ENCODE data around the gene MRPL21. TPM values are rescaled to one million over a fixed set of nuclear protein-coding genes. Genes with fewer than 3 reads are reported as not detected.

MRPL21 gene
- total and polyA plus RNA-seq, 2 of the 8 experiments (the other 6 are each of a cell fraction or from before 2014, with no cell fraction given): 102 to 107 TPM

GRCh38 chr11:68946416-68947090, 42.9 kb upstream of the MRPL21 start (continued):
- TF ChIP-seq MAX (IDR thresholded peaks at IDR 0.05) (no peak), RAD21 (IDR thresholded peaks at IDR 0.05 in 1 of 2, conservative IDR thresholded peaks at IDR 0.05 in 1 of 2; ENCODE audit: low read depth in 2 of 2, low read length in 2 of 2) (no peak), POLR2A (IDR thresholded peaks at IDR 0.05; ENCODE audit: control extremely low read depth in 1 of 2, low read depth in 2 of 2, low read length in 2 of 2) (no peak), SUZ12 (IDR thresholded peaks at IDR 0.05; ENCODE audit: low read length) (no peak)
